HG03280 (cell line): ENCODE measurements around the gene MBNL2.
"Not testable (repeated sequence)": the region's sequence is repeated elsewhere in the genome, so short reads cannot be mapped to it uniquely, and the experiment has no call there.

Experiments used
- ATAC-seq: cut with Tn5 transposase; IDR thresholded peaks from one replicate; pipeline ENCODE4 v1.9.1; 2021; ENCODE audit warnings: mild to moderate bottlenecking, moderate library complexity; ENCODE audit not compliant: unreplicated experiment

The MBNL2 gene

DNA sequence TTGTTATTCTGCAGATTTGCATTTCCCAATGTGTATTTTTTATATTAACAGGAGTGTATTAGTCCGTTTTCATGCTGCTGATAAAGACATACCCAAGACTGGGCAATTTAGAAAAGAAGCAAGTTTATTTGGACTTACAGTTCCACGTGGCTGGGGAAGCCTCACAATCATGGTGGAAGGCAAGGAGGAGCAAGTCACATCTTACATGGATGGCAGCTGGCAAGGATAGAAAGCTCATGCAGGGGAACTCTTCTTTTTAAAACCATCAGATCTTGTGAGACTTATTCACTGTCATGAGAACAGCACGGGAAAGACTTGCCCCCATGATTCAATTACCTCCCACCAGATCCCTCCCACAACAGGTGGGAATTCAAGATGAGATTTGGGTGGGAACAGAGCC is 14.9 kb upstream of the MBNL2 start:
- ATAC-seq = not testable (repeated sequence)

DNA sequence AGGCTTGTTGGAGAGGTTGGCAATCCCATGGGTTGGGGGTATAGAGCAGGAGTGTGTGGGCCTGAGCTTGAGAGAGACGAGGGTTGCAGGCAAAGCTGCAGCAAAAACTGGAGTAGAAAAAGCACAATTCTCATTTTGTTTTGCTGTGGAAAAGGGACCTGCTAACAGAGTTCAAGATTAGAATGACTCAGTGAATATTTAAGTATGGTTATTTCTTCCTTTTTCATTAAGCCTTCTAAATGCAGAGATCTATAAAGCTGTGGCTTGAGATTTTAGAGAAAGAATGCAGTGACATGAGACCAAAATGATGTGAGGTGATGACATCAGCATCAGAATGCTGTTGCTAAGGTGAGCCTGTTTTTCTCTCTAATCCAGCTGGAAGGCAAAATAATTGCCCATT is 10.8 kb upstream of the MBNL2 start:
- ATAC-seq = no peak

DNA sequence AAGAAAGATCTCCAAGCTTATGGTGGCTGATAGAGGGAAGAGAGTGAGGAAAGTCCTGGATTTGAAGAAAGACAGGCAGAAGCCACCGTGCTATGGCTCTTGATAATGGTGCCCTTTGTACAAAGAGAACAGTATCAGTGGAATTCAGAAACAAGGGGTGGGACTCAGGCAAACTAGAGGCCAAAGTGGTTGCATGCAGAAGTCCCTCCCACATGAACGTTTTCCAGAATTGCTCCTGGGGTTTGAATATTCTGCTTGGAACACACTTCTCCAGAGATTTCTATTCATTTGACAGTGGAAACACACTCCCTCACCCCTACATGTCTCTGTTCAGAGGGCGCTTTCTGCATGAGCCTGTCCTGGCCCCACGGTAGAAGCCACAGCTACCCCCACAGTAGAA is 10.1 kb upstream of the MBNL2 start:
- no peak for ATAC-seq

DNA sequence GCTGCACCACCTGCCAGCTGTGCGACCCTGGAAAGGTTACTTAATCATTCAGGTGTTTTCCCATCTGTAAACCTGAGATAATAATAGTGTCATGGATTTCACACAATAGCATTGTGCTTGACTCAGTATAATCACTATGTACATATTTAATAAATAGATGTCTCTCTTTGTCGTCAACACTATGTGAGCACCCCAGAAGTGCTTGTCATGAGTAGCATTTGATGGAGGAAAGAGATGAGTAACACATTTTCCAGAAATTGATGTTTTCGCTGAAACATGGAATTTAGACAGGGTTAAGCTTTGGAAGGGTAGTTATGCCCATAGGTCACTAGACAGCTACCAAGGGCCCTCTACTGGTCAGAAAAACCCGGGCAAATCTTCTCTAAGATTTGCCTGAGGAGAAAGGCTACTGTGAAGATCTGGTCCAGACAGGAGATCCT is 9.5 kb upstream of the MBNL2 start:
- ATAC-seq = no peak

DNA sequence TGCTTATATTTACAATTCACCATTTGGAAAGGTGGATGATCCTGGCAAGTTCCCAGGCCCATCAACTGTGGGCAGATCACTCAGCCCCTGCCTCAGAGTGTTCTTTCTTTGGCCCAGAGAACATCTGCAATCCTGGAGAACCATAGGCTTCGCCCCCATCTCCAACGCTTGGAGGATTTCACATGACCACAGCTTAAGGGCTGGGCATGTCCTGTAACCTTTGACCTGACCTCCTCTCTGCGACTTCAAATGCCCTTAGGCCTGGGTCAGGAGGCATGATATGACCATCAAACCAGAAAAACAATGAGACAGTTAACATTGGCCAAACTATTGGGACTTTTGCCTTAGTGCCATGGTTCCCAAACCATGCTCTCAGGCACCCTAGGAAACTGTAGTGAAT is 7.2 kb upstream of the MBNL2 start:
- ATAC-seq = no peak

DNA sequence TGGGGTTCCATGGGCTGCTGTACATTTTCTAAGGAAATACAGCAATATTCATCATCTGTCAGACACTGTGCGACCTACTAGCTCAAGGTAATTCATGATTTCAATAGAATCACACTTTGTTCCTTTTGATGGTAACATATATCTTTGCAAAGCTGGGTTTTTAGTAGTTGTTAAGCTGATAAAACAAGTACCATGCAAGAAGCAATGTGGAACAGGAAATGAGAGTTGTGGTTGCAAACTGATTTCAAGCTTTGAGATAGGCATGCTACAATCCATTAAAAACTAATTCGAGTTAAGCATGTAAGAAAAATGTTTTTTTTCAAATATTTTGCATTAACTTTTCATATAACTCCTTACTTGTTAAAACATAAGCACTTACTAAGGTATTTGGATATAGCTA is 6.8 kb upstream of the MBNL2 start:
- ATAC-seq = no peak

DNA sequence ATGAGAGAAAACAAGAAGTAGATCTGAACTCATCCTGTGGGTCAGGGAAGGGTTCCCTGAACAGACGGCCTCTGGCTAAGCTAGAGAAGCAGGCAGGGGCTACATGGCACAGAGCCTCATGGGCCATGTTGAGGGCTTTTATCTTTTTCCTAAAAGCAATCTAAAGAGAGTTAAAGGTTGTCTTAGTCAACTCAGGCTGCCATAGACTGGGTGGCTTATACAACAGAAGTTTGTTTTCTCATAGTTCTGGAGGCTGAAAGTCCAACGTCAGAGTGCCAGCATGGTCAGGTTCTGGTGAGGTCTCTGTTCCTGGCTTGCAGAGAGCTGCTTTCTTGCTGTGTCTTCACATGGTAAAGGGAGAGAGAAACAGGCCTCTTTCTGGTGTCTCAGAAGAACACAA is 2.9 kb upstream of the MBNL2 start:
- no peak for ATAC-seq

DNA sequence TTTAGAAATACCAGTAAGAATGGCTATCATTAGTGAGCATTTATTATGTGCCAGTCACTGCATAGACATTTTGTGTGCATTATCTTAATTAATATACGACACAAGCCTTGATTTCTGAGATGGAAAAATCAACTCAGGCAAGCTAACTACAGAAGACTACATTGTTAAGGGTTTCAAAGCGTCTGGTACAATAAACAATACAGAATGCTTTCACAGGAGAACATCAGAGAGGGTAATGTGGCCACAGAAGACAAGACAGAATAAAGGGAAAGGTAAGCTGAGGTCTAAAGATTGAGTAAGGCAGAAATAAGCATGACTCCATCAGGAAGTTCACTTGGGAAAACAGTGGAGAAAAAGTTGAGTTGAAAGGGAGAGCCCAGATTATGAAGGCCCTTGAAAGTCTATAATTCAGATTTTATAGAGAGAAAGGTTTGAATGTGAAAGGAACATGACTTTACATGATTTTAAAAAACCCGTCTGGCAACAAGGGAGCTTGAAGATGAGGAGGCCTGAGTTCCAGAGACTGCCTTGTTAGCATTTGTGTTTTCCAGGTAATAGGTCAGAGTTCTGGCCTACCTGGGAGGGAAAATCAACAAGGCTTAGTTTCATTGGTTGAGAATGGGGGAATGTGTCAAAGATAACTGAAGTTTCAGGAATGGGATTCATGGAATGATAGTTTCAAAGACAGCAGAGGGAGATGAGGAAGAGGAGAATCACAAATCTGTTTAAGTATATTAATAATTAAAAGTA is 1.8 kb upstream of the MBNL2 start:
- no peak for ATAC-seq

DNA sequence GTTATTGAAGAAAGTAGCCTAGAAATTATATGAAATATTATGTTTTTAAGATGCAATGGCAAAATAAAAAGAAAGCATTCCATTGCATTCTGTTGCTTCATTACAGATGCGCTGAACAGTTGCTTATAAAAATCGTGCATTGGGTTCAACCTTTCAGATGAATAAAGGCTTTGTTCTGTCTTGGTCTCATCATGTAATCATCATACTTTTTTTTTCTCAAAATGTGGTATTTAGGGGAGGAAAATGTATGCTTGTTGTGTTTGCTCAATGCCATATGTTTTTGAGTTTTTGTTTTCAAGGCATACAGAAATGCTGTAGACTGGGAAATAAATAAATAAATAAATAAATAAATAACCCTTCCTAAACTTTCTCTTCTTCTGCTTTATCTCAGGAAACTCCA is 1.1 kb upstream of the MBNL2 start:
- no peak for ATAC-seq

DNA sequence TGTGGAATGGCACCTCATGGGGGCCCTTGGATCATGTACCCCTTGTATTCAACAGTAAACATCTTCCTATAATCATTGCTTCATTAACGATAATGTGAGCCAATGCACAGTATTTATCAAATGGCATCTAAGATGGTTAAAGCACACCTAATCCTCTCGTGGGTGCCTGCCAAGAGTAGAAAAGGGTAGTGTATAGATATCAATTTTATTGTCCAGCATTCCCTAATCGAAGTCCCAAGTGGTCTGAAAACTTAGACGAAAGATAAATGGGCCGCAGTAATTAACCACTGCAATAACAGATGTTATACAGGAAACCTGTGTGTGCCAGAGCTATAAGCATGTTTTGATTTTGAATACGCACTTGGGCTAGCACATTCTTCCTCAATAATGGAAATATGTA is 667 bp upstream of the MBNL2 start:
- no peak for ATAC-seq

DNA sequence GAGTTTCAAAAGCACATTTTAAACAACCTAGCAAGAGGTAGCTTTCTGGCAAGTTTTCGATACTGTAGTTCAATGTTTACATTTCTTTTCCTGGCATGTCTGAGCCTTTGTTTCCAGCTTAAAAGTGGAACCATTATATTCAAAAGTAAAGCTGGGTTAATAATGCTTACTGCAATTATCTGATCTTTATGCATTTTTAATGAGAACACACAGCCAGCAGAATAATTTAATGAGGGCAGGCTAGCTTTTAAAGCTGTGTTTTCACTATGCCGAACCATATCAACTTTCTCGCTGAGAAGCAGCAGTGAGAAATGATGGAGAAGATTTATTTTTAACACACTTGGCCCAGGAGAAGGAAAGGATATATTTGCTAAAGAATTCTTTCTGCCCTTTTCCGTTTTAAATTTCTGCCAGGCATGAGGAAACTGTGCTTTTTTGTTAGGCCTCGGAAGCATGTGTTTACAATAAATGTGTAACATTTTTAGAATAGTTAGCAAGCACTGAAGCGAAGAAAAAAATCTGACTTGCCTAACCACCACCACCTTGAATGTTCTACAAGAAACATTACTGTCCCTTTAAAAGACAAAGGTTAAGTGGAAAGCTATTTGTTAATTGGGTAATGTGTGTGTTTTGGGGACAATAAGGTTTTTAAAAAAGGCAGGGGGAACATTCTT is 1.0 kb downstream of the MBNL2 start:
- ATAC-seq = no peak

DNA sequence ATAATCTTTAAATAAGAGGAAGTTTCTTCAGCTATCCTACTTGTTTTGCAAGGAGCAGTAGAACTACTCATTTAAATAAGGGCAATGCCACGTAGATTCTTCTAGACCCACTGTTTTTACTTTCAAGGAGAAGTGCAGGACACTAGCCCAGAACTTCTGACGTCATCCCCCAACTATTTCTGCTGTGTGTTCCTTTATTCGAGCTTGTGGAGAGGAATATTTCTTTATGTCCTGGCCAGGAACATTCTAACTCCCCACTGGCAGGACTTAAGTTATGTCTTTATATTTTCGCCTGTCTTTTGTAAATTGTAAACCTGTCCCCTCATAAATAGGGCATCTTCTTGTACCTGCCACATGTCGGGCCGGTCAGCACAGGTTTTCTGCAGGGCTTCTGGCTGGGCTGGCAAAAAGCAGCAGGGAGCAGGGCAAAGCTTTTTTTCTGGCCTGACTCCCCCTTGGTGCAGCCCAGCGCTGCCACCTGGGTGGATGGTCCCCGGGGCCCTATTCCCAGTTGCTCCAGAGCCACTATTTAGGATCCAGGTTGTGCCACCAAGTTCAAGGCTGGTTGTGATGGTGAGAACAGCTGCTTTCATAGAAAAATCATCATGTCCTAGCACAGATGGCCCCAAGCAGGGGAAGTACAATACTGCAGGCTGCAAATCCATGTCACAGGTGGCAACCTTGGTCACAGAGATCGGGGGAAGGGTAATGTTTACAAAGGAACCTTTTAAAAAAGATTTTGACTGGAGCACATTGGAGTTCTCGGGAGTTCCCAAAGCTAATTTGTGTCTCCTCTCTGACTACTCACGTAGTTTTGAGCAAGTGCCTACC is 1.8 kb downstream of the MBNL2 start:
- no peak for ATAC-seq

DNA sequence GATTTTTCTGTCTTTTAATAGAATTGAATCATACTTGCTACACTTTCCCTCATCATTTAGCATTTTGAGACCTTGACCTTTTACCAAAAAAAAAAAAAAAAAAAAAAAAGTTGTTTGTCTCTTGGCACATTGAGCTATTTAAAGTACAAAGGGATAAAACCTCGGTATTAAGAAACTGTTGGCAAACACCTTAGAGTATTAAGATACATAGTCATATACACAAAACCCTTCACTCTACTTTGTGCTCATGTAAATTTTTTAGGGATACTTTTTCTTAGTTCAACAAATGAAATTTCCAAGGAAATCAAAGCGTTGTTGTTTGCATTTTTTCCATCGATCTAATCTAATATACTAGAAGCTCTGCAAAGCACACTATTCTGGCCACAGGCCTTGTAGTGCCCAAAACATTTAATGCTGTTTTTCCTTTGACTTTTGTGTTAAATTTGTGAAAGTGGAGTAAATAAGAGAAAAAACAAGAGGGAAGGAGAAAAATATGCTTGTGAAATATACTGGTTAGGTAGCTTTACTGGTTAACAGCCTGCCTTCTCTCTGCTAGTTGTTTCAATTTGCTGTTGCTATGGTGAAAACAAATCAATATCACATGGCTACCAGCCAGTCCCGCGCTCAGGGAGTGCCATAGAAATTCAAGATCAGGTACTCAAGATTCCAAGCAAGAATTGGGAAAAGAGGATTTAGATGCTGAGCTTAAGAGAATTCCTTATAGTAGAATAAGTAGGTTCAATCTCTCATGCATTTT is 2.6 kb downstream of the MBNL2 start:
- no peak for ATAC-seq

DNA sequence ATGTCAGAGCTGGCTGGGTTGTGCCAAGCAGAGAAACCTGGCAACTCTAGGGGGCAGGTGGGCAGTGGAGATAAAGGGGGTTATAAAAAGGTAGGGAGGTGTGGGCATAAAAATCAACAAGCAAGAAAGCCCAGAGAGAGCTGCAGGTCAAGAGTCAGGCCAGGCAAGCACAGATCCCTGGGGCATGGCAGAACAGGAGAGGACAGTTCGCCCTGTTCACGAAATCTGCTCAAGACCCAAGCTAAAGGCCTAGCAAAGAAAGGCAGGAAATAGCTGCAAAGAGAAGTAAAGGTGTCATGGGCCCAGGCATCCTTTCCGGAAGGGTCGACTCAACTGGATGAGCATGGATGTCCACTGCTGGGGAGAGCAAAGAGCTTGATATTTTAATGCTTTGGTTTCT is 3.4 kb downstream of the MBNL2 start:
- no peak for ATAC-seq

DNA sequence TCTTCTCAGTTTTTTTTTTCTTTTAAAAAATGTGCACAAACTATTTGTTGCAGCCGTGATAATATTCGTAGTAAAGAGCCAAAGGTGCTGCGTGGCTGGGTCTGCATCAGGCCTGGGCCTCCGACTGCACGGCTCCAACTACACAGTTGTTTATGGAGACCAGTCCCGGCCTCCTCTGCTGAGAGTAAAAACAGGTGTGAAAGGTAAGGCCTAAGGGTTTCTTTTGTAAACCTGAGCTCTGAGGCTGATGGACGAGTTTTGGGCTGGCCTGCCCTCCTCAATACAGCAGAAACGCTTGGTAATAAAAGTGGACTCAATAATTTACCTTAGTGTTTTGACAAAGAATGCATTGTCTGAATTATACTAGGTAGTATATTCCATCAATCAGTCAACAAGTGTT is 3.9 kb downstream of the MBNL2 start:
- ATAC-seq = no peak

DNA sequence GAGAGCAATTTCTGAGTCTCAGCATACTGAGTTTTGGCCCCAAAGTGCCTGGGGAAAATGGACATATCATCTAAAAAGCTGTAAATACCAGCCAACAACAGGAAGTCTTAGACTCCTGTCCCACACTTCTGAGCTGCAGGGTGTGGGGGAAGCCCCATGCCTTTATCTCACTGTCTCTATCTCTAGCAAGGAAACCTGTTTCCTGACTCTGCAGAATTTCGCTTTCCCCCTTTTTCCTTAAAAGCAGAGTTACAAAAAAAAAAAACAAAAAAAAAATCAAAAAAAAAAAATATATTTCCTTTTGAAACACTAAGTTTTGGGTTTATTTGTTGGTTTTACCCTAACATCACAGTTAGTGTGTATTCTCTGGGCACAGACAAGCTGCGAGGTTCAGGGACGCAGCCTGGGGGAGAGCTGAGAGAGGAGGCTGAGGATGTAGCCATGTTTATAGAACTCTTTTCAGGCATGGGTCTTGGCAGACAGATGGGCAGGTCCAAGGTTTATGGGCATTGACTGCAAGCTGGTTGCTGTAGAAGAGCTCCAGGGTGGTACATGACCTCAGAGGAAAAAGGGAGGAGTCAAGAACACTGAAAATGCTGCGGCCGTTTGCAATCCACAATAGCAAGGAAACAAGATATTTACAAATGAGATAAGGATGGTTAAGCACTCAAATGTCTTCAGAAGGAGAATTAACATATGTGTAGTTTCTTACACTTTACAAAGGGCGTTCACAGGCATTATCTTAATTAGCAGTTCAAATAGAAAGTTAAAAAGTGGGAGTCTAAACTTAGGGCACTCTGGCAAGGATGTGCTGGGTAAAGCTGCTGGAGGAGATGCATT is 4.9 kb downstream of the MBNL2 start:
- ATAC-seq = peak; percentile 23

DNA sequence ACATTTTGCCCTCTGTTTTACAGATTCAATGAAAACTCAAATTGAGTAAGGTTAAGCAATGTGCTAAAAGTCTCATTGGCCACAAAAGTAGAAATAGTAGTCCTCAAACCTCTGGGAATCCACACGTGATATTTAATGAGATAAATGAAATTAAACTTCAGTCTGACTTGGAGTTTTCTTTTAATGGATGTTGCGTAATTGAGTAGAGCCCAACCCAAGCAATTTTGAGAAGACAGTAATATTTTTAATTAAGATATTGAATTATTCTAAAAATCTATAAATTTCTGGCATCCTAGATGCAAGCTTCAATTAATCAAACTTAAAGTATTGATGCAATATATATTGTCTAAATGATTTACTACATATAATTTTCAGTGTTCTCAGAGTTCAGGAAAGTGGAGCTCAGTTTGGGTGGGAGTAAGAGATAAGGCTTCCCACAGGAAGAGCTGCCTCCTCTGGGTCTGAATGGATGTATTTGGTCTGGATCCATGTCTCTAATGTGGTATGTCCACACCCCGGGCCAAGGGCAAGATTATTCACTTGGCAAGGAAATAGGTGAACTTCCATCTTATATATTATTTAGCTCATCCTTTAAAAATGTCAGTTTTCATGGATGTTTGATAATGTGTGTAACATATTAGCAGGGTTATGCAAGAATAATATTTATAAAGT is 6.9 kb downstream of the MBNL2 start:
- no peak for ATAC-seq

DNA sequence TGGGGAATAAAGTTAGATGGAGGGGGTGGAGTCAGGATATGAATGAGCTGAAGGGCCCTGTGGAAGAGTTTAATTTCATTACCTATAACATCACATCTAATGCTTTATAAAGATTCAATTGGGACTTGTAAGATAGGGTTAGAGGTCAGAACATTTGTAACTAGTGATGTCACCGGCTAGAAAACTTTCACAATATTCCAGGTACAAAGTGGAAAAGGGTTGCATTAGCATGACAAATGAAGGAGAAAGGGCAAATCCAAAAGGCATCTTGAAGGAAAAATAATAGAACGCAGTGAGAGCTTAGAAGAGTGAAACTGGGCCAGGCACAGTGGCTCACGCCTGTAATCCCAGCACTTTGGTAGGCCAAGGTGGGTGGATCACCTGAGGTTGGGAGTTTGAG is 7.6 kb downstream of the MBNL2 start:
- no peak for ATAC-seq

DNA sequence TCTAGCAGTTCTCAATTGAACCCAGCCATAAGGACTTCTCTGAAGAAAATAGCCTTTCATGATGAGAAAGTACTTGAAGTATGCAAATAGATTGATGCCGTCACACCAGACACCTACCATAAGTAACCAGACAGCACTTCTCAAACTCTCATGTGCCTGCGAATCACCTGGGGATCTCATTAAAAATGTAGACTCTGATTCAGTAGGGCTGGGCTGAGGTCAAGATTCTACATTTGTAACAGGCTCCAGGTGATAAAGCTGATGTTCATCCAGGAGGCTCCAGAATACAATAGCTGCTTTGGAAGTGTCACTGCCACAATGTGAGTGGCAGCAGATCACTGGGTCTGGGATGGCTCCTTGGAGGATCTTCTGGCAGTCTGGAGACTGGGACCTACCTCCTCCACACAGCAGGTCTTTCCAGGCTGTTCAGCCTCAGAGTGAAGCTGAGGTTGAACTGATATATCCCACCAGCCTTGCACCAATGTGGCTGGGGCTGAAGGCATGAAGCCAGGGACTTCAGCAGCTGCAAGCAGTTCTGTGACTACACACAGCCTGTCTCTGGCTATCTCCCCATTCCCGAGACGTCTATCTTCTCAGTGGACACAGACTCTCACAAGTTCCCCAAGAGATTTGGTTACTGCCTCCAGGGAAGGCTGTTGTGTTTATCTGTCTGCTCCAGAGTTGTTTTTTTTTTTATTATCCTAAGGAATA is 9.1 kb downstream of the MBNL2 start:
- no peak for ATAC-seq
